Chondrocyte (in vitro differentiated cells): ENCODE results near the gene PHOSPHO1. TPM values are rescaled to one million over a fixed set of nuclear protein-coding genes. Genes with fewer than 3 reads are reported as not detected.

Source experiments
- DNase-seq: peaks from one replicate; pipeline ENCODE4 v3.0.0; 2021; ENCODE audit warnings: mixed read lengths, low spot score
- H3K27ac Mint-ChIP-seq: one replicate; pipeline ENCODE4 v1.8.0; 2021; ENCODE audit warnings: mild to moderate bottlenecking, moderate library complexity, mixed read lengths; ENCODE audit not compliant: unreplicated experiment
- H3K27me3 Mint-ChIP-seq: 2 replicates; pipeline ENCODE4 v1.8.0; 2021; ENCODE audit warnings: low read depth, mixed read lengths
- H3K36me3 Mint-ChIP-seq: 2 replicates; pipeline ENCODE4 v1.8.0; 2021; ENCODE audit warnings: low read depth, mixed read lengths
- H3K4me1 Mint-ChIP-seq: 2 replicates; pipeline ENCODE4 v1.8.0; 2021; ENCODE audit warnings: low read depth, mild to moderate bottlenecking, mixed read lengths
- H3K4me3 Mint-ChIP-seq: one replicate; pipeline ENCODE4 v1.8.0; 2021; ENCODE audit warnings: mild to moderate bottlenecking, moderate library complexity, mixed read lengths; ENCODE audit not compliant: unreplicated experiment
- H3K9me3 Mint-ChIP-seq: 2 replicates; pipeline ENCODE4 v1.8.0; 2021; ENCODE audit warnings: low read depth, mixed read lengths
- CTCF ChIP-seq: fragments of 200-600 bp; sonication (generic); IDR thresholded peaks from 2 replicates; pipeline ENCODE4 v1.5.0; 2021; ENCODE audit warnings: antibody characterized with exemption, mild to moderate bottlenecking, moderate library complexity
- total RNA-seq: library from RNA; stranded (reverse); gene quantifications from 3 replicates; pipeline ENCODE4 v1.2.1, GENCODE V29; 2021

Gene PHOSPHO1
- total RNA-seq, 1 donor from 2014 or later = not detected

DNA sequence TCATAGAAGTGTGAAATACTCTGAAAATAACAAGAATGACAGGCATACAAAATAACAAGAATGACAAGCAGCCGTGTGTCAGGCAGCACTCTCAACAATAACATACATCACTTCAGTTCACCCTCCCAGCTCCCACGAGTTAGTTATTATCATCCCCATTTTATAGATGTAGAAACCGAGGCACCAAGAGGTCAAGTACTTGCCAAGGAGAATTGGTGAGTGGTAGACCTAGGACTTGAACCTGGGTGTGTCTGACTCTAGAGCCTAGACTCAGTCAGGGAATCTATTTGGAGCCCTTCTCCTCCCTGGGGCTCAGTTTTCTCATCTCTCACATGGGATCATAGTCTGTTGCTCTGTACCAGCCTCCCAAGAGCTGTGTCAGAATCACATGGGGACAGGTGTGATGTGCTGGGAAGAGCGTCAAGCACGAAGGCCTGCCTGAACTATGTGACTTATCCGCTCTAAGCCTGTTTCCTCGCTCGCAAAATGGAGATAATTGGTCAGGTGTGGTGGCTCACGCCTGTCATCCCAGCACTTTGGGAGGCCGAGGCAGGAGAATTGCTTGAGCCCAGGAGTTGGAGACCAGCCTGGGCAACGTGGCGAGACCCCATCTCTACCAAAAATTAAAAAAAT, 19.4 kb upstream of the PHOSPHO1 start:
- H3K9me3 Mint-ChIP-seq = no peaks in the 10 kb centered on the region
- peaks cover 2% of the 10 kb centered on the region for H3K27me3 Mint-ChIP-seq
- H3K27ac Mint-ChIP-seq = no peak overlapping the region
- H3K4me3 Mint-ChIP-seq = no peak overlapping the region
- no peak for DNase-seq
- no peak for TF ChIP-seq CTCF
- H3K36me3 Mint-ChIP-seq = no peaks in the 10 kb centered on the region
- peaks cover 11% of the 10 kb centered on the region for H3K4me1 Mint-ChIP-seq

- H3K9me3 Mint-ChIP-seq = no peaks in the 10 kb centered on the region
- peaks cover 11% of the 10 kb centered on the region for H3K4me1 Mint-ChIP-seq
- H3K36me3 Mint-ChIP-seq = no peaks in the 10 kb centered on the region
- no peak for TF ChIP-seq CTCF
- DNase-seq = no peak
- H3K4me3 Mint-ChIP-seq = no peak overlapping the region
- H3K27me3 Mint-ChIP-seq = peaks cover 2% of the 10 kb centered on the region
- peak overlapping the region; percentile 49 for H3K27ac Mint-ChIP-seq
Observed at GRCh38 chr17:49249292-49249794, 18.8 kb upstream of the PHOSPHO1 start.

- Mint-ChIP-seq H3K4me1 (peaks cover 11% of the 10 kb centered on the region), H3K4me3 (no peak overlapping the region), H3K27ac (no peak overlapping the region), H3K36me3 (no peaks in the 10 kb centered on the region), H3K27me3 (peaks cover 2% of the 10 kb centered on the region), H3K9me3 (no peaks in the 10 kb centered on the region)
- no peak for TF ChIP-seq CTCF
- DNase-seq = no peak
Observed at GRCh38 chr17:49247944-49248343, 17.4 kb upstream of the PHOSPHO1 start.

GRCh38 chr17:49244839-49245238, 14.3 kb upstream of the PHOSPHO1 start:
- H3K4me3 Mint-ChIP-seq = no peak overlapping the region

DNA sequence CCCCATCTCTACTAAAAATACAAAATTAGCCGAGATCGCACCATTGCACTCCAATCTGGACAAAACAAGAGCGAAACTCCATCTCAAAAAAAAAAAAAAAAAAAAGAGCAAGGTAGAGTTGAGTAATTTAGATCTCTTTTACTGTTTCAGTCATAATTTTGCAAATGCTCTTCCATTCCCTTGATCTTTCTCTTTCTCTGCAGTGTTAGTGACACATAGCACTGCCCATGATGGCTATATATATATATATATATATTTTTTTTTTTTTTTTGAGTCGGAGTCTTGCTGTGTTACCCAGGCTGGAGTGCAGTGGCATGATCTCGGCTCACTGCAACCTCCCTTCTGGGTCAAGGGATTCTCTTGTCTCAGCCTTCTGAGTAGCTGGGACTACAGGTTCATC, 12.2 kb upstream of the PHOSPHO1 start:
- no peak overlapping the region for H3K4me3 Mint-ChIP-seq
- H3K9me3 Mint-ChIP-seq = no peaks in the 10 kb centered on the region
- no peaks in the 10 kb centered on the region for H3K4me1 Mint-ChIP-seq
- H3K27ac Mint-ChIP-seq = no peak overlapping the region
- no peaks in the 10 kb centered on the region for H3K36me3 Mint-ChIP-seq
- no peak for DNase-seq
- peaks cover 4% of the 10 kb centered on the region for H3K27me3 Mint-ChIP-seq
- TF ChIP-seq CTCF = no peak

More at GRCh38 chr17:49244839-49245238, 14.3 kb upstream of the PHOSPHO1 start:
- no peak for TF ChIP-seq CTCF
- Mint-ChIP-seq H3K4me1 (peaks cover 8% of the 10 kb centered on the region), H3K9me3 (no peaks in the 10 kb centered on the region), H3K36me3 (no peaks in the 10 kb centered on the region), H3K27me3 (peaks cover 2% of the 10 kb centered on the region), H3K27ac (no peak overlapping the region)
- DNase-seq = no peak
